Measurements from ENCODE around the gene CIAPIN1. TPM values are rescaled to one million over a fixed set of nuclear protein-coding genes. Genes with fewer than 3 reads are reported as not detected.

The CIAPIN1 gene
- total RNA-seq, 1 experiment from 2014 or later: 82.8 TPM

- no peak overlapping the region for H3K14ac ChIP-seq (ENCODE audit: insufficient read depth, low read length)
- no peak overlapping the region for H2BK12ac ChIP-seq (ENCODE audit: insufficient read length, low read depth, low read length)
- H3K9ac ChIP-seq (ENCODE audit: extremely low read depth, insufficient read length, low read length): no peak overlapping the region
- H2BK15ac ChIP-seq (ENCODE audit: low read depth, low read length): no peak overlapping the region
- no peak overlapping the region for H3K27ac ChIP-seq (ENCODE audit: insufficient read length, low read depth, low read length)
- no peaks in the 10 kb centered on the region for H3K23me2 ChIP-seq (ENCODE audit: insufficient read length, low read depth, low read length, poor library complexity, severe bottlenecking)
- H2BK120ac ChIP-seq (ENCODE audit: low read depth, low read length, poor library complexity, severe bottlenecking): no peak overlapping the region
- no peak for DNase-seq
- H4K8ac ChIP-seq (replicated peaks; ENCODE audit: insufficient read length, low read depth, low read length): no peak overlapping the region
- no peak overlapping the region for H3K27ac Mint-ChIP-seq
- peaks cover 8 to 22% of the 10 kb centered on the region in 2 experiments for H3K4me1 Mint-ChIP-seq
- H3K36me3 Mint-ChIP-seq (ENCODE audit: insufficient read depth in 1 of 3, low read depth in 3 of 3): no peaks in the 10 kb centered on the region
- H3K9me3 Mint-ChIP-seq: no peaks in the 10 kb centered on the region
- H3K9me3 ChIP-seq (ENCODE audit: control insufficient read depth, low read depth, low read length): no peaks in the 10 kb centered on the region
- no peak overlapping the region for H3K18ac ChIP-seq (ENCODE audit: insufficient read length, low read depth, low read length)
- no peak overlapping the region for H3T11ph ChIP-seq (ENCODE audit: low read length)
- H3K56ac ChIP-seq (ENCODE audit: insufficient read length, low read depth, low read length): no peak overlapping the region
- H3K79me2 ChIP-seq (ENCODE audit: insufficient read depth, low read length): no peaks in the 10 kb centered on the region
- H4K5ac ChIP-seq (ENCODE audit: insufficient read length, low read depth, low read length): no peak overlapping the region
- H4K20me1 ChIP-seq (ENCODE audit: control insufficient read depth, insufficient read depth, insufficient read length): no peaks in the 10 kb centered on the region
- H3K4ac ChIP-seq (ENCODE audit: low read depth, low read length): no peak overlapping the region
- H3K23ac ChIP-seq (ENCODE audit: insufficient read length, low read depth, low read length): no peak overlapping the region
- no peak overlapping the region for H2AFZ ChIP-seq (ENCODE audit: low read length)
- no peak overlapping the region for H2BK5ac ChIP-seq (ENCODE audit: insufficient read length, low read length)
- no CpG with 5 or more reads among the region's 16 CpGs for WGBS (ENCODE audit: extremely low coverage, insufficient read length, low lambda C conversion rate)
- peaks cover 3% of the 10 kb centered on the region for H3K27me3 Mint-ChIP-seq (ENCODE audit: low read depth)
- H3K4me2 ChIP-seq (ENCODE audit: insufficient read depth, insufficient read length, low read length): no peak overlapping the region
- TF ChIP-seq CTCF (conservative IDR thresholded peaks at IDR 0.05): no peak; the same call in 2 of the 3 replicates
- H3K79me1 ChIP-seq (ENCODE audit: insufficient read depth, low read depth, low read length, poor library complexity, severe bottlenecking): no peaks in the 10 kb centered on the region
- no peak overlapping the region for H4K91ac ChIP-seq (ENCODE audit: insufficient read length, low read depth, low read length)
- H2BK20ac ChIP-seq (ENCODE audit: low read depth, low read length, poor library complexity, severe bottlenecking): no peak overlapping the region
- H2AK5ac ChIP-seq (ENCODE audit: insufficient read length, low read length): no peak overlapping the region
- H3K4me1 ChIP-seq (ENCODE audit: insufficient read depth, low read length): 0 out of 2 replicates have a peak, but pooled peaks cover 2% of the 10 kb centered on the region
- no peak overlapping the region for H3K4me3 Mint-ChIP-seq
- no peaks in the 10 kb centered on the region for H3K27me3 ChIP-seq (ENCODE audit: insufficient read depth, low read length)
These were observed 64.5 kb downstream of the CIAPIN1 start for GRCh38 chr16:57382535-57383275.

Data from H9 (cell line).